Neural crest cell (in vitro differentiated cells): ENCODE data around the gene KLHL42. TPM values are rescaled to one million over a fixed set of nuclear protein-coding genes. Genes with fewer than 3 reads are reported as not detected.

Experiments used
- DNase-seq: peaks from one replicate; pipeline ENCODE4 v3.0.0; 2021; ENCODE audit warnings: low read depth, mixed read lengths, low spot score
- H3K27ac Mint-ChIP-seq: one replicate; pipeline ENCODE4 v1.8.0; 2021; ENCODE audit warnings: mild to moderate bottlenecking, mixed read lengths; ENCODE audit not compliant: unreplicated experiment
- H3K27me3 Mint-ChIP-seq: 2 replicates; pipeline ENCODE4 v1.8.0; 2021; ENCODE audit warnings: low read depth, mild to moderate bottlenecking, mixed read lengths
- H3K36me3 Mint-ChIP-seq: 2 replicates; pipeline ENCODE4 v1.8.0; 2021; ENCODE audit warnings: low read depth, mild to moderate bottlenecking, mixed read lengths
- H3K4me1 Mint-ChIP-seq: 2 replicates; pipeline ENCODE4 v1.8.0; 2021; ENCODE audit warnings: mixed read lengths
- H3K4me3 Mint-ChIP-seq: one replicate; pipeline ENCODE4 v1.8.0; 2021; ENCODE audit warnings: mild to moderate bottlenecking, mixed read lengths
- H3K9me3 Mint-ChIP-seq: 2 replicates; pipeline ENCODE4 v1.8.0; 2021; ENCODE audit warnings: mixed read lengths
- total RNA-seq: library from RNA; stranded (reverse); gene quantifications from 2 replicates; pipeline ENCODE4 v1.2.1, GENCODE V29; 2021
- TF ChIP-seq, protein P1 (sequence below): fragments of 200-600 bp; sonication (generic); conservative IDR thresholded peaks from 2 replicates; pipeline ENCODE4 v1.5.0; 2021; ENCODE audit warnings: antibody characterized with exemption, mild to moderate bottlenecking

KLHL42 gene
- total RNA-seq, 1 donor from 2014 or later: 36.4 TPM

DNA sequence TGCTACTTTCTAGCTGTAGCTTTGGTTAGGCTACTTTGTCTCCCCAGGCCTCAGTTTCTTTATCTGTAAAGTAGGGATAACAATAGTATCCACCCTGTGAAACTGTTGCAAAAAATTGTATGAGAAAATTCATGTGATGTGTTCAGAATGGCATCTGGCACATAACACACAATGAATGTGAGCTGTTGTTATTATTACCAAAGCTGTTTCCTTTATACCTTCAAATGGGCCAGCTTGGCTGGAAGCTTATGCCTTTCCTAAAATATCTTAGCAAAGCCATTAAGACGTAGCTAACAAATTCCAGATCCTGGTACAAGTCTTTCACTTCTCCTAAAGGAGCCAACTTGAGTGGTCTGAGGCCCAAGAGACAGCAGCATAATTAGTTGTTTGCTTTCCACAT, 25.2 kb downstream of the KLHL42 start:
- no peaks in the 10 kb centered on the region for H3K9me3 Mint-ChIP-seq
- H3K27me3 Mint-ChIP-seq: no peaks in the 10 kb centered on the region
- peaks cover 6% of the 10 kb centered on the region for H3K4me1 Mint-ChIP-seq
- H3K4me3 Mint-ChIP-seq: no peak overlapping the region
- TF ChIP-seq, protein P1, sequence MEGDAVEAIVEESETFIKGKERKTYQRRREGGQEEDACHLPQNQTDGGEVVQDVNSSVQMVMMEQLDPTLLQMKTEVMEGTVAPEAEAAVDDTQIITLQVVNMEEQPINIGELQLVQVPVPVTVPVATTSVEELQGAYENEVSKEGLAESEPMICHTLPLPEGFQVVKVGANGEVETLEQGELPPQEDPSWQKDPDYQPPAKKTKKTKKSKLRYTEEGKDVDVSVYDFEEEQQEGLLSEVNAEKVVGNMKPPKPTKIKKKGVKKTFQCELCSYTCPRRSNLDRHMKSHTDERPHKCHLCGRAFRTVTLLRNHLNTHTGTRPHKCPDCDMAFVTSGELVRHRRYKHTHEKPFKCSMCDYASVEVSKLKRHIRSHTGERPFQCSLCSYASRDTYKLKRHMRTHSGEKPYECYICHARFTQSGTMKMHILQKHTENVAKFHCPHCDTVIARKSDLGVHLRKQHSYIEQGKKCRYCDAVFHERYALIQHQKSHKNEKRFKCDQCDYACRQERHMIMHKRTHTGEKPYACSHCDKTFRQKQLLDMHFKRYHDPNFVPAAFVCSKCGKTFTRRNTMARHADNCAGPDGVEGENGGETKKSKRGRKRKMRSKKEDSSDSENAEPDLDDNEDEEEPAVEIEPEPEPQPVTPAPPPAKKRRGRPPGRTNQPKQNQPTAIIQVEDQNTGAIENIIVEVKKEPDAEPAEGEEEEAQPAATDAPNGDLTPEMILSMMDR: no peak
- H3K27ac Mint-ChIP-seq: no peak overlapping the region
- no peak for DNase-seq
- no peaks in the 10 kb centered on the region for H3K36me3 Mint-ChIP-seq

DNA sequence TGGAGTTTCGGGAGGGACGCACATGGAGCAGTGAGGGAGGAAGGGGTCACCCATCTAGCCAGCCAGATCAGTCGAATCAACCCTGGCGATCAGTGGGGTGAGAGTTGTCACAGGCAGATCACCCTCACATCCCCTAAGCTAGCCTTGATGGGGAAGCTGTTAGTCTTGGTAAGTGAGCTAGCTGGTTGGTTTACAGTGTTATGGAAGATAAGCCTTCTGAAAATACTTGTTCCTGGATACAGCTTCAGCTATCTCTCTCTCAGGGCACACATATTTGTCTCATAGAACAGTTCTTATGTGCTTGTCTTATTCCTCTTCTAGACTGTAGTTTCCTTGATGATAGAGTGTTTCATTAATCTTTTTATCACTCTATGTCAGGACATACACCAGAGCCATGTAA, 26.2 kb downstream of the KLHL42 start:
- H3K27me3 Mint-ChIP-seq: peaks cover 2% of the 10 kb centered on the region
- no peaks in the 10 kb centered on the region for H3K36me3 Mint-ChIP-seq
- no peak for DNase-seq
- H3K27ac Mint-ChIP-seq: no peak overlapping the region
- H3K4me3 Mint-ChIP-seq: no peak overlapping the region
- H3K4me1 Mint-ChIP-seq: peaks cover 10% of the 10 kb centered on the region
- H3K9me3 Mint-ChIP-seq: no peaks in the 10 kb centered on the region
- TF ChIP-seq, protein P1: no peak

DNA sequence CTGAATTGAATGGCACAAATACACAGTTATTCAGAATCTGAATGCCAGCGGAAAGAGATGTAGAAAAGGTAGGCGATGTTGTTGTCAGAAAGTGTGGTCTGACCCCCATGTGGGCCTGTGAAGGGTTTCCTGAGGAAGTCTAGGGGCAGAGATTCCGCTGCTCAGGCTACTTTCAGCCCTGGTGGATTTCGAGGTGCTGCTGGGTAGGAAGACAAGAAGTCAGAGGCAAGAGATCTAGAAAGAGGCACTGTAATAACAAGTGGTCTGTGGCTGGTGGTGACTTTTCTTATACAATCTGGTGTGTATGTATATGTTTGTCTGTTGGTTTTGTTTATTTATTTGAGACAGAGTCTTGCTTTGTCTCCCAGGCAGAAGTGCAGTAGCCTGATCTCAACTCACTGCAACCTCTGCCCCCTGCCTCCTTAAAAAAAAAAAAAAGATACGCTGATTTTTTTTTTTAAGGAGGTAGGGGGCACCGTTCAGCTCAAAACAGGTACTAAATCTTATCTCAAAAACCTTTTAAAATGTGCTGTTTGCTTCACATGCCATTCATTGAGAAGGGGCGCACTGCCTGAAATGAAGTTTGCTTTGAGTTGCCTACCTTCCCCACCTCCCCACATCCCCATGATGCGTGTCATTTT, 27.1 kb downstream of the KLHL42 start:
- Mint-ChIP-seq H3K27me3 (peaks cover 2% of the 10 kb centered on the region), H3K4me3 (no peak overlapping the region), H3K27ac (no peak overlapping the region), H3K36me3 (no peaks in the 10 kb centered on the region), H3K9me3 (no peaks in the 10 kb centered on the region), H3K4me1 (peaks cover 10% of the 10 kb centered on the region)
- DNase-seq: no peak
- TF ChIP-seq, protein P1: no peak

DNA sequence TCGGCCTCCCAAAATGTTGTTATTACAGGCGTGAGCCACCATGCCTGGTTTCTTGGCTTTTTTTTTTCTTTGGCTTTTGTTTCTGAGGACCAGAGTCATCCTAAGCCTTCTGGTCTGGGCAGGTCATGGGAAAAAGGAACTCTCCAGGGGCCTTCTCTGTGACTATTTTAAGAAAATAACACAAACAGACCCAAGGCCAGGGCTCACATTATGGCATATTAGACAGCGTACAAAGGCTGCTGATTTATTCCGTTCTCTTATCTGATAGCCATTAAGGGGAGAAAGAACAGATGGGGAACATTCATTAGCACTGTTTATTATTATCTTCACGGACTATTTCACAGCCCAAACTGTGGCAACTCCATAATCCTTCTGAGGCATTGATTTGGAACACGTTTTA, 28.8 kb downstream of the KLHL42 start:
- Mint-ChIP-seq H3K4me3 (no peak overlapping the region), H3K4me1 (peaks cover 10% of the 10 kb centered on the region), H3K36me3 (no peaks in the 10 kb centered on the region), H3K27me3 (peaks cover 2% of the 10 kb centered on the region), H3K27ac (no peak overlapping the region), H3K9me3 (no peaks in the 10 kb centered on the region)
- TF ChIP-seq, protein P1: no peak
- DNase-seq: no peak

DNA sequence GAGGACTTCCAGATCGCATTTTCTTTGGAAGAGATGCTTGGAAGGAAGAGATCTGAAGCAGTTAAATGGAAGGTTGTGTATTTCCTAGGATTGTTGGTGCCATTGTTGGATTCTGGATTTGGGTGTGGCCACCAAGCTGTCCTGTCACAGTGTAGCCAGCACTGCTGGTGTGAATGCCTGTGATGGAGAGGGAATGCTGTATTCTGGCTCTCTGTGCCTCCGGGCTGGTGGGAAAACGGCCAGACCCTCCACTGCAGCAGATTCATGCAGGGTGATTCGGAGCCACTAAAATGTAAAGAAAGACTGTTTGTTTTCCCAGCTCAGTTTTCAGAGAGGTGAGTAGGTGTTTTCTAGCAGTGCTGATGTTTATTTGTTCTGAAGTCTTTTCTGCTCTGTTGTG, 30.7 kb downstream of the KLHL42 start:
- DNase-seq: no peak
- Mint-ChIP-seq H3K27me3 (peaks cover 2% of the 10 kb centered on the region), H3K27ac (no peak overlapping the region), H3K36me3 (no peaks in the 10 kb centered on the region), H3K4me3 (no peak overlapping the region), H3K4me1 (peaks cover 10% of the 10 kb centered on the region), H3K9me3 (no peaks in the 10 kb centered on the region)
- TF ChIP-seq, protein P1: no peak

DNA sequence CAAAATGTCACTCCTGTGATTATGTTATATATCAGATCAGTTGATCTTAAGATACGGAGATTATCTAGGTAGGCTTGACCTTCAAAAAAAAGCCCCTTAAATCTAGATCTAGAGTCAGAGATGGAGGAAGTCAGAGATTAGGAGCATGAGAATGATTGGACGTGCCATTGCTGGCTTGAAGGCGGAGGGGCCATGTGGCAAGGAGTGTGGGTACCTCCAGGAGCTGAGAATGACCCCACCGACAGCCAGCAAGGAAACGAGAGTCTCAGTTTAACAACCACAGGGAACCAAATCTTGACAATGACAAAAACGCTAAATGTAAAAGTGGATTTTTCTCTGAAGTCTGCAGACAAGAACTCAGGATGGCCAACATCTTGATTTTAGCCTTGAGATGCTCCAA, 32.5 kb downstream of the KLHL42 start:
- Mint-ChIP-seq H3K36me3 (no peaks in the 10 kb centered on the region), H3K4me3 (no peak overlapping the region), H3K27me3 (peaks cover 2% of the 10 kb centered on the region), H3K4me1 (peaks cover 4% of the 10 kb centered on the region), H3K9me3 (no peaks in the 10 kb centered on the region), H3K27ac (no peak overlapping the region)
- DNase-seq: no peak
- TF ChIP-seq, protein P1: no peak
